HCT116 (cell line): ENCODE data around the gene CDKN2A. TPM values are rescaled to one million over a fixed set of nuclear protein-coding genes. Genes with fewer than 3 reads are reported as not detected.
A peak's percentile ranks its signal among the peaks of the same experiment; 100 is the strongest.

Experiments used
- ATAC-seq: fragments of 200-7000 bp; cut with Tn5 transposase; 2 replicates; pipeline ENCODE4 v1.9.1; 2020; ENCODE audit warnings: mild to moderate bottlenecking, moderate library complexity
- Bru-seq: library from RNA; stranded (reverse); fragments of 400-500 nt; gene quantifications from one replicate; lab custom pipeline; 2021; lab: Mats Ljungman, UMichigan
- BruChase-seq, 2 experiments: library from RNA; stranded (reverse); fragments of 400-500 nt; gene quantifications; one replicate each; lab custom pipeline; 2021; lab: Mats Ljungman, UMichigan
- BruUV-seq: library from RNA; stranded (reverse); fragments of 400-500 nt; replicated peaks from 2 replicates; lab custom pipeline; 2021; lab: Mats Ljungman, UMichigan
- CTCF ChIA-PET: fragments of 300-600 bp; sonication (Branson Sonifier 250); formaldehyde crosslinking; loops from one replicate; lab custom pipeline; 2021; ENCODE audit warnings: antibody characterized with exemption; lab: Charles Lee
- POLR2A ChIA-PET: fragments of 300-600, 350-600 bp; sonication (Branson Sonifier 250); formaldehyde crosslinking; loops from one replicate; lab custom pipeline; 2021; ENCODE audit warnings: antibody characterized with exemption; lab: Charles Lee
- RAD21 ChIA-PET, 2 experiments: fragments of 300-600 bp; sonication (Branson Sonifier 250); formaldehyde crosslinking; loops; one replicate each; lab custom pipeline; 2023; ENCODE audit warnings: low total read pairs in 2 of 2; ENCODE audit not compliant: uncharacterized antibody in 2 of 2, unreplicated experiment in 2 of 2, low non-redundant PET in 1 of 2; lab: Charles Lee
- DNase-seq: peaks from one replicate; pipeline ENCODE4 v3.0.0-alpha.2; 2010; ENCODE audit warnings: low read depth, low spot score
- H2AFZ ChIP-seq: fragments of 200-600 bp; shearing (Covaris generic), sonication (generic); 2 replicates; pipeline ENCODE4 v1.6.1; 2017; ENCODE audit warnings: low read depth, mixed run types, mixed read lengths, antibody characterized with exemption, low read length; ENCODE audit not compliant: poor library complexity, severe bottlenecking
- H3K27ac ChIP-seq: 2 replicates; pipeline ENCODE4 v1.5.1; 2012; ENCODE audit warnings: low read depth, low read length
- H3K27me3 ChIP-seq: fragments of 200-600 bp; sonication (generic); 2 replicates; pipeline ENCODE4 v1.6.1; 2016; ENCODE audit warnings: mixed run types, low read length, mixed read lengths; ENCODE audit not compliant: insufficient read depth
- H3K36me3 ChIP-seq, 2 experiments: fragments of 200-500 bp in 1 of 2; fragments of 200-600 bp in 1 of 2; sonication (Bioruptor generic) in 1 of 2; sonication (generic) in 1 of 2; 2 replicates each; pipeline versions ENCODE4 v1.5.1 to v1.6.1; 2014 to 2016; ENCODE audit warnings: low read length in 2 of 2, inconsistent platforms in 1 of 2, mixed read lengths in 1 of 2, mixed run types in 1 of 2; ENCODE audit not compliant: insufficient read depth in 2 of 2, control insufficient read depth in 1 of 2
- H3K4me1 ChIP-seq, 2 experiments: fragments of 200-600 bp in 1 of 2; sonication (generic) in 1 of 2; 2 replicates each; pipeline versions ENCODE4 v1.5.1 to v1.6.1; 2012 to 2017; ENCODE audit warnings: low read length in 2 of 2, inconsistent platforms in 1 of 2, mild to moderate bottlenecking in 1 of 2, mixed read lengths in 1 of 2, mixed run types in 1 of 2, moderate library complexity in 1 of 2; ENCODE audit not compliant: insufficient read depth in 2 of 2, control insufficient read depth in 1 of 2
- H3K4me2 ChIP-seq: fragments of 200-600 bp; sonication (generic); 2 replicates; pipeline ENCODE4 v1.6.1; 2017; ENCODE audit warnings: mixed run types, low read length, mixed read lengths
- H3K4me3 ChIP-seq, 2 experiments: fragments of 200-600 bp in 1 of 2; sonication (generic) in 1 of 2; replicated peaks in 1 of 2; 2 replicates each; pipeline ENCODE4 v1.5.1; 2011 to 2016; ENCODE audit warnings: low read length in 2 of 2, control low read depth in 1 of 2, low read depth in 1 of 2, mild to moderate bottlenecking in 1 of 2, mixed read lengths in 1 of 2, mixed run types in 1 of 2
- H3K79me2 ChIP-seq: fragments of 200-600 bp; sonication (generic); 2 replicates; pipeline ENCODE4 v1.6.1; 2017; ENCODE audit warnings: mild to moderate bottlenecking, mixed run types, low read length, moderate library complexity, mixed read lengths; ENCODE audit not compliant: insufficient read depth
- H3K9ac ChIP-seq: fragments of 200-600 bp; sonication (generic); 2 replicates; pipeline ENCODE4 v1.6.1; 2016; ENCODE audit warnings: low read length, mixed read lengths
- H3K9me2 ChIP-seq: fragments of 200-600 bp; sonication (generic), shearing (Covaris generic); 2 replicates; pipeline ENCODE4 v1.6.1; 2017; ENCODE audit warnings: mixed run types, mild to moderate bottlenecking, moderate library complexity; ENCODE audit not compliant: insufficient read depth
- H3K9me3 ChIP-seq, 2 experiments: fragments of 200-500 bp in 1 of 2; fragments of 200-600 bp in 1 of 2; sonication (Bioruptor generic) in 1 of 2; sonication (generic) in 1 of 2; 2 replicates each; pipeline ENCODE4 v1.6.1; 2014 to 2017; ENCODE audit warnings: low read length in 2 of 2, mixed read lengths in 2 of 2, inconsistent platforms in 1 of 2, low read depth in 1 of 2, mild to moderate bottlenecking in 1 of 2, mixed run types in 1 of 2, moderate library complexity in 1 of 2; ENCODE audit not compliant: control insufficient read depth in 1 of 2, insufficient read depth in 1 of 2
- H4K20me1 ChIP-seq: fragments of 200-600 bp; sonication (generic), shearing (Covaris generic); 2 replicates; pipeline ENCODE4 v1.6.1; 2017; ENCODE audit warnings: mixed run types, mild to moderate bottlenecking, moderate library complexity; ENCODE audit not compliant: insufficient read depth
- CEBPB ChIP-seq: IDR thresholded peaks from 2 replicates; pipeline ENCODE4 v1.6.1; 2012; ENCODE audit warnings: low read depth
- CTCF ChIP-seq, 3 experiments: fragments of 200-600 bp in 1 of 3; sonication (generic) in 1 of 3; IDR thresholded peaks in 2 of 3; conservative IDR thresholded peaks in 1 of 3; 2 replicates each; pipeline ENCODE4 v1.5.1; 2012 to 2017; ENCODE audit warnings: low read depth in 2 of 3, low read length in 2 of 3, antibody characterized with exemption in 1 of 3, borderline replicate concordance in 1 of 3, control low read depth in 1 of 3, mild to moderate bottlenecking in 1 of 3, mixed read lengths in 1 of 3, mixed run types in 1 of 3, moderate library complexity in 1 of 3; ENCODE audit not compliant: insufficient read depth in 1 of 3
- ELF1 ChIP-seq: IDR thresholded peaks from 2 replicates; pipeline ENCODE4 v1.6.1; 2012; ENCODE audit warnings: low read depth, borderline replicate concordance
- POLR2A ChIP-seq: IDR thresholded peaks from 2 replicates; pipeline ENCODE4 v1.7.0; 2011; ENCODE audit warnings: borderline replicate concordance; ENCODE audit not compliant: insufficient read depth, insufficient read length; ENCODE audit errors: extremely low read depth
- POLR2AphosphoS5 ChIP-seq: IDR thresholded peaks from 2 replicates; pipeline ENCODE4 v1.6.1; 2011; ENCODE audit warnings: mild to moderate bottlenecking, low read depth, low read length, moderate library complexity
- YY1 ChIP-seq: IDR thresholded peaks from 2 replicates; pipeline ENCODE4 v1.6.1; 2011; ENCODE audit warnings: low read length, low read depth, moderate library complexity, mild to moderate bottlenecking; ENCODE audit not compliant: insufficient replicate concordance; ENCODE audit errors: extremely low read depth
- ZFX ChIP-seq: fragments of 450-650 bp; IDR thresholded peaks from 2 replicates; pipeline ENCODE4 v1.6.1; 2017
- intact Hi-C: fragments of 100-400 bp; cut with micrococcal nuclease; formaldehyde crosslinking; loops from 2 replicates; pipeline ENCODE4 v1.10.0; 2022
- long read RNA-seq: library from polyadenylated mRNA; unstranded; transcript quantifications from one replicate; pipeline ENCODE4 v2.0.0, GENCODE V29; 2021; ENCODE audit not compliant: unreplicated experiment
- polyA plus RNA-seq: library from polyadenylated mRNA; unstranded; fragments of >200 nt; gene quantifications from 2 replicates; pipeline ENCODE4 v1.2.1, GENCODE V29; 2012; ENCODE audit warnings: missing spikeins
- total RNA-seq: library from RNA; stranded (reverse); gene quantifications from one replicate; pipeline ENCODE4 v1.2.1, GENCODE V29; 2021; ENCODE audit not compliant: unreplicated experiment
- TF ChIP-seq, protein P1 (sequence below): IDR thresholded peaks from 2 replicates; pipeline ENCODE4 v1.6.1; 2011; ENCODE audit warnings: mild to moderate bottlenecking, low read length, moderate library complexity; ENCODE audit not compliant: insufficient replicate concordance; ENCODE audit errors: extremely low read depth

The CDKN2A gene
- total RNA-seq (89.7 TPM), Bru-seq, nascent RNA (percentile 89 among the genes with signal in this experiment), BruChase-seq, experiment 1, labeled RNA remaining after a 6-hour chase (percentile 70 among the genes with signal in this experiment), BruChase-seq, experiment 2, labeled RNA remaining after a 2-hour chase (percentile 79 among the genes with signal in this experiment)
- polyA plus RNA-seq, result 52.1 and 57.0 TPM in 2 replicates
- long read RNA-seq, transcript CDKN2A-201 (3 exons, 1,218 nt), result minor isoform, 9 of 96 reads
- long read RNA-seq, transcript CDKN2A-214 (3 exons, 1,283 nt), result major isoform, 66 of 96 reads
- long read RNA-seq, partial matches to known transcripts, result 0 of 96 reads
- long read RNA-seq, other reads (novel, unspliced or antisense), result 18 of 96 reads

DNA sequence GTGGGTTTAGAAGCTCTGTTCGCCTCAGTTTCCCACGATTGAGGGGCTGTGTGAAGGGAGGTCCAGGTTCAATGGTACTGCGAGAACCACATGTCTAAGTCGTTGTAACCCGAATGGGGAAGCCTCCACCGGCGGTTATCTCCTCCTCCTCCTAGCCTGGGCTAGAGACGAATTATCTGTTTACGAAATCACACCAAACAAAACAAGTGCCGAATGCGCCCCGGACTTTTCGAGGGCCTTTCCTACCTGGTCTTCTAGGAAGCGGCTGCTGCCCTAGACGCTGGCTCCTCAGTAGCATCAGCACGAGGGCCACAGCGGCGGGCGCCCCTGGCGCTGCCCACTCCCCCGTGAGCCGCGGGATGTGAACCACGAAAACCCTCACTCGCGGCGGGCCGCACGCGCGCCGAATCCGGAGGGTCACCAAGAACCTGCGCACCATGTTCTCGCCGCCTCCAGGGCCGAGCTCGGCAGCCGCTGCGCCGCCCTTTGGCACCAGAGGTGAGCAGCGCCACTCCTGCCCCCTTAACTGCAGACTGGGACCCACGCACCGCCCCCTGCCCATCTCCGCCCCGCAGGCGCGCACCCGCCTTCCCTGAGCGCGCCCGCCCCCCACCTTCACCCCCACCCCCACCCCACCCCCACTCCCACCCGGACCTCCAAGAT lies at the start of gene CDKN2A:
Gene CDKN2A, minus strand, starts transcription at position 500 of the 663 bp plus-strand sequence.
- no peaks in the 10 kb centered on the region for H3K9me2 ChIP-seq
- RAD21 ChIA-PET, result interaction anchor here in 1 of 2 experiments (0.7 kb wide), 1 partner anchor 34 kb away, joined by 4 read pairs; no protein-coding TSS in a partner anchor
- H3K79me2 ChIP-seq, result peaks cover 66% of the 10 kb centered on the region
- no peaks in the 10 kb centered on the region for H3K9me3 ChIP-seq
- peak within 1 kb of the TSS; percentile 69 for H2AFZ ChIP-seq
- peak within 1 kb of the TSS; percentile 91 for H3K4me2 ChIP-seq
- DNase-seq (no peak), ATAC-seq (peak; percentile 57)
- no TSS peak for BruUV-seq
- intact Hi-C loops, result no loop called here
- peaks cover 4 to 19% of the 10 kb centered on the region in 2 experiments; a peak in 3 of 4 replicates for H3K4me1 ChIP-seq
- H3K9ac ChIP-seq, result peak within 1 kb of the TSS; percentile 86
- H4K20me1 ChIP-seq, result no peaks in the 10 kb centered on the region
- H3K27ac ChIP-seq, result peak within 1 kb of the TSS; percentile 89
- no peaks in the 10 kb centered on the region for H3K27me3 ChIP-seq
- POLR2A ChIA-PET, result interaction anchor here (0.6 to 1.4 kb wide), 3 partner anchors 15 to 412 kb away, joined by 3 to 4 read pairs (median 4); partner anchors contain the start of gene CDKN2B
- no peaks in the 10 kb centered on the region for H3K36me3 ChIP-seq
- TF ChIP-seq YY1, result no peak
- TF ChIP-seq POLR2A, result peak; percentile 66
- TF ChIP-seq ELF1, result no peak
- TF ChIP-seq, protein P1, sequence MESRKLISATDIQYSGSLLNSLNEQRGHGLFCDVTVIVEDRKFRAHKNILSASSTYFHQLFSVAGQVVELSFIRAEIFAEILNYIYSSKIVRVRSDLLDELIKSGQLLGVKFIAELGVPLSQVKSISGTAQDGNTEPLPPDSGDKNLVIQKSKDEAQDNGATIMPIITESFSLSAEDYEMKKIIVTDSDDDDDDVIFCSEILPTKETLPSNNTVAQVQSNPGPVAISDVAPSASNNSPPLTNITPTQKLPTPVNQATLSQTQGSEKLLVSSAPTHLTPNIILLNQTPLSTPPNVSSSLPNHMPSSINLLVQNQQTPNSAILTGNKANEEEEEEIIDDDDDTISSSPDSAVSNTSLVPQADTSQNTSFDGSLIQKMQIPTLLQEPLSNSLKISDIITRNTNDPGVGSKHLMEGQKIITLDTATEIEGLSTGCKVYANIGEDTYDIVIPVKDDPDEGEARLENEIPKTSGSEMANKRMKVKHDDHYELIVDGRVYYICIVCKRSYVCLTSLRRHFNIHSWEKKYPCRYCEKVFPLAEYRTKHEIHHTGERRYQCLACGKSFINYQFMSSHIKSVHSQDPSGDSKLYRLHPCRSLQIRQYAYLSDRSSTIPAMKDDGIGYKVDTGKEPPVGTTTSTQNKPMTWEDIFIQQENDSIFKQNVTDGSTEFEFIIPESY, result peak; percentile 13
- TF ChIP-seq POLR2AphosphoS5, result peak; percentile 52; the same call in 1 of the 2 replicates
- no peak for TF ChIP-seq CEBPB
- no peak for TF ChIP-seq CTCF (IDR thresholded peaks at IDR 0.05 in 2 of 3, conservative IDR thresholded peaks at IDR 0.05 in 1 of 3; ENCODE audit: borderline replicate concordance in 1 of 3, insufficient read depth in 1 of 3, low read depth in 2 of 3, low read length in 2 of 3)
- peak; percentile 34; the same call in 1 of the 2 replicates for TF ChIP-seq ZFX
- TF ChIP-seq, all 23 proteins: peak for 4
- H3K4me3 ChIP-seq, result peak within 1 kb of the TSS; percentile 79 to 81
- CTCF ChIA-PET, result interaction anchor here (1.1 to 3.2 kb wide), 4 partner anchors 15 to 250 kb away, joined by 3 to 36 read pairs (median 4); partner anchors contain the start of gene CDKN2B
